H1 (cell line): Measurements from ENCODE around the gene CDK3. TPM values are rescaled to one million over a fixed set of nuclear protein-coding genes. Genes with fewer than 3 reads are reported as not detected.

Experiments
- CTCF ChIA-PET: fragments of 300-600 bp; sonication (Branson Sonifier 250); formaldehyde crosslinking; loops from one replicate; lab custom pipeline; 2021; ENCODE audit not compliant: partially characterized antibody; lab: Charles Lee
- POLR2A ChIA-PET: fragments of 300-600 bp; sonication (Branson Sonifier 250); formaldehyde crosslinking; loops from one replicate; lab custom pipeline; 2021; ENCODE audit warnings: inconsistent platforms; ENCODE audit not compliant: partially characterized antibody; lab: Charles Lee
- DNase-seq, 2 experiments: peaks; one replicate each; pipeline versions ENCODE4 v3.0.0 to v3.0.0-alpha.2; 2010 to 2022; ENCODE audit warnings: low spot score in 2 of 2, low read depth in 1 of 2, mixed read lengths in 1 of 2
- FAIRE-seq: peaks from 2 replicates; lab custom pipeline; 2011; peaks lifted over from hg19 to GRCh38; lab: Jason Lieb, UNC
- H2AFZ ChIP-seq: 2 replicates; pipeline ENCODE4 v1.8.1; 2012; ENCODE audit warnings: low read length, inconsistent platforms
- H2AK5ac ChIP-seq: 2 replicates; pipeline ENCODE4 v1.6.1; 2013; ENCODE audit warnings: low read depth, low read length
- H2BK120ac ChIP-seq: replicated peaks from 2 replicates; pipeline ENCODE3; 2013; ENCODE audit warnings: low read depth, low read length, inconsistent platforms
- H2BK12ac ChIP-seq: 2 replicates; pipeline ENCODE4 v1.6.1; 2013; ENCODE audit warnings: low read depth, low read length
- H2BK15ac ChIP-seq: 2 replicates; pipeline ENCODE4 v1.6.1; 2013; ENCODE audit warnings: low read length
- H2BK20ac ChIP-seq: 2 replicates; pipeline ENCODE4 v1.6.1; 2013; ENCODE audit warnings: low read length
- H2BK5ac ChIP-seq: 2 replicates; pipeline ENCODE4 v1.6.1; 2013; ENCODE audit warnings: low read depth, low read length
- H3K14ac ChIP-seq: 2 replicates; pipeline ENCODE4 v1.6.1; 2013; ENCODE audit warnings: inconsistent platforms; ENCODE audit not compliant: insufficient read length
- H3K18ac ChIP-seq: 2 replicates; pipeline ENCODE4 v1.6.1; 2013; ENCODE audit warnings: low read length; ENCODE audit errors: extremely low read depth
- H3K23ac ChIP-seq: 2 replicates; pipeline ENCODE4 v1.6.1; 2013; ENCODE audit warnings: inconsistent platforms; ENCODE audit not compliant: insufficient read length
- H3K23me2 ChIP-seq: 2 replicates; pipeline ENCODE4 v1.6.1; 2013; ENCODE audit warnings: low read depth, low read length
- H3K27ac ChIP-seq: 2 replicates; pipeline ENCODE4 v1.6.1; 2011; ENCODE audit warnings: low read depth, low read length, inconsistent platforms
- H3K27me3 ChIP-seq, 4 experiments: replicated peaks in 1 of 4; 1 replicate in 1 of 4; 2 replicates in 3 of 4; pipeline versions ENCODE4 v1.6.1 to v1.8.1; 2011 to 2013; ENCODE audit warnings: low read length in 3 of 4, mild to moderate bottlenecking in 3 of 4, inconsistent platforms in 2 of 4, mixed read lengths in 2 of 4, moderate library complexity in 1 of 4; ENCODE audit not compliant: control insufficient read depth in 3 of 4, insufficient read depth in 3 of 4; ENCODE audit errors: extremely low read depth in 1 of 4
- H3K36me3 ChIP-seq, 4 experiments: 2 replicates each; pipeline versions ENCODE4 v1.6.1 to v1.8.1; 2011 to 2013; ENCODE audit warnings: mild to moderate bottlenecking in 4 of 4, low read length in 3 of 4, moderate library complexity in 2 of 4, control low read depth in 1 of 4, inconsistent platforms in 1 of 4; ENCODE audit not compliant: insufficient read depth in 4 of 4, control insufficient read depth in 2 of 4
- H3K4ac ChIP-seq: replicated peaks from 2 replicates; pipeline ENCODE3; 2013; ENCODE audit warnings: low read length, low read depth, mixed read lengths, inconsistent platforms; ENCODE audit not compliant: insufficient read length
- H3K4me1 ChIP-seq, 4 experiments: replicated peaks in 1 of 4; 1 replicate in 1 of 4; 2 replicates in 3 of 4; pipeline versions ENCODE4 v1.6.1 to v1.8.1; 2011 to 2013; ENCODE audit warnings: low read length in 3 of 4, inconsistent platforms in 2 of 4, mixed read lengths in 1 of 4; ENCODE audit not compliant: insufficient read depth in 4 of 4, control insufficient read depth in 3 of 4
- H3K4me2 ChIP-seq, 2 experiments: 2 replicates each; pipeline versions ENCODE4 v1.6.1 to v1.8.1; 2011 to 2013; ENCODE audit warnings: low read depth in 2 of 2, low read length in 2 of 2, control low read depth in 1 of 2, inconsistent platforms in 1 of 2, mild to moderate bottlenecking in 1 of 2; ENCODE audit not compliant: insufficient read depth in 1 of 2
- H3K4me3 ChIP-seq, 4 experiments: fragments of 200-600, 300-600 bp in 1 of 4; sonication (generic), shearing (Covaris generic), sonication (Bioruptor Twin) in 1 of 4; 2 replicates each; pipeline versions ENCODE4 v1.5.1 to v1.8.1; 2011 to 2016; ENCODE audit warnings: low read length in 4 of 4, low read depth in 3 of 4, control low read depth in 2 of 4, inconsistent platforms in 2 of 4, mild to moderate bottlenecking in 2 of 4, mixed read lengths in 1 of 4, moderate library complexity in 1 of 4; ENCODE audit not compliant: insufficient read depth in 2 of 4; ENCODE audit errors: extremely low read depth in 1 of 4
- H3K56ac ChIP-seq: replicated peaks from 2 replicates; pipeline ENCODE3; 2013; ENCODE audit warnings: low read depth, mild to moderate bottlenecking, mixed read lengths, low read length, inconsistent platforms; ENCODE audit not compliant: insufficient read length
- H3K79me1 ChIP-seq: 2 replicates; pipeline ENCODE4 v1.6.1; 2013; ENCODE audit warnings: low read depth, low read length, control low read depth
- H3K79me2 ChIP-seq, 2 experiments: 2 replicates each; pipeline versions ENCODE4 v1.6.1 to v1.8.1; 2012 to 2013; ENCODE audit warnings: low read length in 2 of 2, mild to moderate bottlenecking in 2 of 2, inconsistent platforms in 1 of 2; ENCODE audit not compliant: insufficient read depth in 2 of 2, control insufficient read depth in 1 of 2
- H3K9ac ChIP-seq, 4 experiments: replicated peaks in 1 of 4; 1 replicate in 1 of 4; 2 replicates in 3 of 4; pipeline versions ENCODE4 v1.6.1 to v1.8.1; 2011 to 2013; ENCODE audit warnings: low read depth in 3 of 4, low read length in 3 of 4, control low read depth in 2 of 4, mild to moderate bottlenecking in 2 of 4, moderate library complexity in 2 of 4, inconsistent platforms in 1 of 4; ENCODE audit errors: extremely low read depth in 1 of 4
- H3K9me3 ChIP-seq, 2 experiments: 2 replicates each; pipeline versions ENCODE4 v1.6.1 to v1.8.1; 2012 to 2013; ENCODE audit warnings: mild to moderate bottlenecking in 2 of 2, moderate library complexity in 2 of 2, control low read depth in 1 of 2, inconsistent platforms in 1 of 2, low read depth in 1 of 2, low read length in 1 of 2, mixed read lengths in 1 of 2; ENCODE audit not compliant: insufficient read depth in 2 of 2
- H4K20me1 ChIP-seq, 2 experiments: replicated peaks in 1 of 2; 2 replicates each; pipeline versions ENCODE3 to v1.8.1; 2011 to 2013; ENCODE audit warnings: inconsistent platforms in 2 of 2, low read length in 2 of 2, mild to moderate bottlenecking in 1 of 2; ENCODE audit not compliant: insufficient read depth in 2 of 2, control insufficient read depth in 1 of 2
- H4K5ac ChIP-seq: 2 replicates; pipeline ENCODE4 v1.6.1; 2013; ENCODE audit warnings: low read length, low read depth, mixed read lengths, inconsistent platforms; ENCODE audit not compliant: insufficient read length
- H4K8ac ChIP-seq: 2 replicates; pipeline ENCODE4 v1.8.0; 2013; ENCODE audit warnings: mild to moderate bottlenecking, moderate library complexity, low read length, inconsistent platforms; ENCODE audit not compliant: insufficient read depth; ENCODE audit errors: extremely low read depth
- H4K91ac ChIP-seq: replicated peaks from 2 replicates; pipeline ENCODE3; 2013; ENCODE audit warnings: low read length, mixed read lengths, inconsistent platforms; ENCODE audit not compliant: insufficient read length
- BACH1 ChIP-seq: IDR thresholded peaks from 2 replicates; pipeline ENCODE4 v1.6.1; 2012; ENCODE audit warnings: low read length, improper control_type of control experiment
- CBX8 ChIP-seq: fragments of 300-800, 300-1000 bp; sonication (generic); IDR thresholded peaks from 2 replicates; pipeline ENCODE4 v1.7.1; 2016; ENCODE audit warnings: low read depth, low read length, borderline replicate concordance
- CHD1 ChIP-seq: IDR thresholded peaks from 2 replicates; pipeline ENCODE4 v1.6.1; 2012; ENCODE audit warnings: low read depth, low read length, improper control_type of control experiment
- RFX5 ChIP-seq: IDR thresholded peaks from 2 replicates; pipeline ENCODE4 v1.6.1; 2011; ENCODE audit warnings: low read depth, low read length, improper control_type of control experiment, borderline replicate concordance
- SP1 ChIP-seq: IDR thresholded peaks from 2 replicates; pipeline ENCODE4 v1.6.1; 2011; ENCODE audit warnings: low read depth, low read length
- TAF1 ChIP-seq: IDR thresholded peaks from 2 replicates; pipeline ENCODE4 v1.6.1; 2011; ENCODE audit warnings: mild to moderate bottlenecking, low read depth, low read length
- TCF12 ChIP-seq: IDR thresholded peaks from 2 replicates; pipeline ENCODE4 v1.6.1; 2011; ENCODE audit warnings: low read depth, mild to moderate bottlenecking, low read length
- WGBS, 2 experiments: shearing (Covaris generic) in 1 of 2; methylation state at CpG; one replicate each; pipeline versions ENCODE4 v1.1.6 to v1.1.7; 2013 to 2015; ENCODE audit warnings: low lambda C conversion rate in 2 of 2, mixed read lengths in 2 of 2, inconsistent platforms in 1 of 2, low coverage in 1 of 2, missing lambda C conversion rate in 1 of 2; ENCODE audit not compliant: insufficient replicate concordance in 2 of 2, insufficient coverage in 1 of 2, insufficient read length in 1 of 2; ENCODE audit errors: extremely low coverage in 1 of 2, missing lambda C conversion rate in 1 of 2; 5-methylcytosine and 5-hydroxymethylcytosine counted together
- polyA plus RNA-seq, 7 experiments: library from polyadenylated mRNA; depleted of rRNA in 3 of 7; stranded (reverse) in 5 of 7; unstranded in 2 of 7; fragments of >200 nt in 5 of 7; fragments of 200-250 nt in 2 of 7; gene quantifications; 1 replicate in 5 of 7; 2 replicates in 1 of 7; 4 replicates in 1 of 7; pipeline versions ENCODE4 v1.2.1 to v1.2.3, GENCODE V29; 2011 to 2013; ENCODE audit warnings: missing spikeins in 2 of 7, mixed read lengths in 2 of 7
- total RNA-seq: library from RNA; stranded (reverse); fragmentation: NEBNext Ultra II Directional; extraction: Animal tissue kit (Norgen Biotek cat#: 25700); gene quantifications from 2 replicates; pipeline ENCODE4 v1.2.1, GENCODE V29; 2021

CDK3 gene
- total and polyA plus RNA-seq, 2 of the 8 experiments (the other 6 are each of a cell fraction or from before 2014, with no cell fraction given), result 10.0 to 14.6 TPM

GRCh38 chr17:76009447-76009846 is 8.8 kb downstream of the CDK3 start:
- H3K27me3 ChIP-seq, result no peaks in the 10 kb centered on the region; a peak in 1 of 7 replicates
- no peak overlapping the region for H2BK15ac ChIP-seq
- H3K9me3 ChIP-seq, result no peaks in the 10 kb centered on the region; a peak in 1 of 4 replicates
- H3K4me1 ChIP-seq, result peaks cover 0 to 1% (median under 1%) of the 10 kb centered on the region in 4 experiments; a peak in 3 of 7 replicates
- H3K9ac ChIP-seq, result no peak overlapping the region
- no peak overlapping the region for H4K91ac ChIP-seq
- H3K18ac ChIP-seq, result no peak overlapping the region
- no peak overlapping the region for H2BK12ac ChIP-seq
- no peak overlapping the region for H3K4me2 ChIP-seq
- no peak overlapping the region for H3K27ac ChIP-seq
- no peak overlapping the region for H3K4me3 ChIP-seq
- H4K5ac ChIP-seq, result no peak overlapping the region
- WGBS, 2 experiments, result 91% methylated on average over 19 of the region's 20 CpGs; no CpG with 5 or more reads in 1 of the 2 experiments
- ChIA-PET CTCF (interaction anchor here (0.5 to 32.0 kb wide), 12 partner anchors 5 to 177 kb away, joined by 3 to 885 read pairs (median 6); partner anchors contain the start of genes CDK3, EVPL, MRPL38 and TRIM65), POLR2A (interaction anchor here (0.7 to 1.6 kb wide), 5 partner anchors 14 to 261 kb away, joined by 3 to 5 read pairs (median 3); no protein-coding TSS in a partner anchor)
- no peaks in the 10 kb centered on the region for H3K79me1 ChIP-seq
- H3K4ac ChIP-seq, result peak overlapping the region; percentile 69
- TF ChIP-seq TCF12 (no peak), SP1 (no peak), BACH1 (no peak), TAF1 (no peak), RFX5 (no peak), CHD1 (no peak), CBX8 (no peak)
- no peaks in the 10 kb centered on the region for H3K79me2 ChIP-seq
- no peak for DNase-seq
- H4K8ac ChIP-seq, result peak overlapping the region; percentile 22
- H3K23ac ChIP-seq, result no peak overlapping the region
- no peak overlapping the region for H2BK5ac ChIP-seq
- no peak overlapping the region for H2AFZ ChIP-seq
- no peak overlapping the region for H2BK20ac ChIP-seq
- no peak overlapping the region for H2BK120ac ChIP-seq
- H3K23me2 ChIP-seq, result no peaks in the 10 kb centered on the region
- no peak overlapping the region for H3K14ac ChIP-seq
- H2AK5ac ChIP-seq, result no peak overlapping the region
- no peaks in the 10 kb centered on the region; a peak in 1 of 8 replicates for H3K36me3 ChIP-seq
- no peaks in the 10 kb centered on the region for H4K20me1 ChIP-seq
- FAIRE-seq, result no peak
- no peak overlapping the region for H3K56ac ChIP-seq
